GM13977 (cell line): Measurements from ENCODE around the gene NUDT21.

Source experiments
- DNase-seq: peaks from one replicate; pipeline ENCODE4 v3.0.0; 2012; ENCODE audit warnings: low spot score
- CTCF ChIP-seq: IDR thresholded peaks from 2 replicates; pipeline ENCODE4 v1.5.1; 2012; ENCODE audit warnings: mild to moderate bottlenecking, control low read depth; ENCODE audit not compliant: insufficient read depth; ENCODE audit errors: extremely low read depth, missing control alignments
- in situ Hi-C: fragments of 300-500 bp; cut with MboI; formaldehyde crosslinking; loops from one replicate; pipeline ENCODE4 v1.12.0; 2022; ENCODE audit warnings: low sequenced_read_pairs, low pct_unique_long_range_greater_than_20kb, mixed read lengths, inconsistent platforms; ENCODE audit not compliant: unreplicated experiment

NUDT21 gene

GRCh38 chr16:56411123-56411522 is 40.0 kb downstream of the NUDT21 start:
- TF ChIP-seq CTCF: no peak
- in situ Hi-C loops: no loop called here
- DNase-seq: no peak

GRCh38 chr16:56409195-56409594 is 41.9 kb downstream of the NUDT21 start:
- DNase-seq: no peak
- TF ChIP-seq CTCF: no peak
- in situ Hi-C loops: no loop called here

GRCh38 chr16:56408379-56409098 is 42.6 kb downstream of the NUDT21 start:
- no peak for DNase-seq
- no peak for TF ChIP-seq CTCF
- in situ Hi-C loops: no loop called here

GRCh38 chr16:56405977-56406672 is 45.0 kb downstream of the NUDT21 start:
- in situ Hi-C loops: no loop called here
- no peak for DNase-seq
- TF ChIP-seq CTCF: no peak

GRCh38 chr16:56401482-56401881 is 49.6 kb downstream of the NUDT21 start:
- no peak for DNase-seq
- in situ Hi-C loops: no loop called here
- peak; percentile 39 for TF ChIP-seq CTCF

GRCh38 chr16:56400458-56400857 is 50.7 kb downstream of the NUDT21 start:
- TF ChIP-seq CTCF: no peak
- no peak for DNase-seq
- in situ Hi-C loops: no loop called here
